ENCODE results near the gene BTBD19.
"Not testable (repeated sequence)": the region's sequence is repeated elsewhere in the genome, so short reads cannot be mapped to it uniquely, and the experiment has no call there.

The BTBD19 gene

DNA sequence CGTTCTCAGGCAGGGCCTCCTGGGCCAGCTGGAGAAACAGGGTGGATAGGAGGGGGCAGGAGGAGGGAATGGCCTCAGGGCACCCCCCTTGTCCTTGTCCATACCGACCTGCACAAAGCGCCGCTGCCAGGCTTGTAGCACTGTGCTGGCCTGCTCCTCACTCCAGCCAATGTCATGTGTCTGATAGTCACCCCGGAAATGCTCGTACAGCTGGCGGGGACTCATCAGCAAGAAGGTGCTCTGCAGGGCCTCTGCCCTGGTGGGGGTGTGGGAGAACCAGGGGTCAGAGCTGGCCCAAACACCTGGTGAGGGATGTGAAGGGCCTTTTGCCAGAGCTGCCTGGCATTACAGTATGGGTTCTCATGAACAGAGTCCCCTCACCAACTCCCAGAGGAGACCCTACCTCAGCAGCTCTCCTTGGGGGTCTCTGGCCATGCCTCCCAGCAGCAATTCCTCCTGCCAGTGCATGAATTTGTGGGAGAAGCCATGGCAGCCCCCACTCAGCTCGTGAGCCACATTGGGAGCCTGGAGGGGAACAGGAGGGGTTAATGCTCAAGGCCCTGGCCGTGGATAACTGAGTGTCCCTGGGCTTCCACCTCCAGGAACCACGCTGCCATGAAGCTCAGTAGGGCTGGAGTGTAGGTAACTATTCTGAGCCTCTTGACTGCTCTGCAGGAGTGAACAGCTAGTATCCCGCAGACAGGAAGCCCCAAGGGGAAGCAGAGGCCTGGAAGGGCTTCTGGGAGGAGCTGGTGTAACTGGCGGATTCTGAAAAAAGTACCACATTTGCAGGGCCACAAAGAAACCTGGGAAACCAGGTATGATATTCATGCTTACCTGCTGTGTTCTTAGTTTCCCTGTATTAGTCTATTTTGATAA, 21.4 kb downstream of the BTBD19 start:
- DNase-seq = no peak

DNA sequence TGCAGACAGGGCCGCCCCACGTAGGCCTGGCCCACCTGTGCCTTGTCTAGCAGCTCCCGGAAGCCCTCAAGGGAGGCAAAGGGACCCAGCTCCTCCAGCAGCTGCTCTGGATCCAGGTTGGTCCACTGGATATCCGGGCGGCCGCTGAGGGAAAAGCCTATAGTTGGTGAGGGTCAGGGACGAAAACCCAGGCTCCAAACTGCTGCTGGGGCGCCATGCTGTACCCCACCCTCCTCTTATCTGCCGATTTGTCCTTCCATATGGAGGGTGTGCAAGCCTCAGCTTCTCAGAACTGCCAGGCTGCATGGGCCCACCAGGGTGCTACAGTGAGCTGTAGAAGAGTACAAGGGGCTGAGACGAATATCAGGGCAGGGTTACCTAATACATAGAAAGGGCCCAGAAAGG, 22.6 kb downstream of the BTBD19 start:
- no peak for DNase-seq

DNA sequence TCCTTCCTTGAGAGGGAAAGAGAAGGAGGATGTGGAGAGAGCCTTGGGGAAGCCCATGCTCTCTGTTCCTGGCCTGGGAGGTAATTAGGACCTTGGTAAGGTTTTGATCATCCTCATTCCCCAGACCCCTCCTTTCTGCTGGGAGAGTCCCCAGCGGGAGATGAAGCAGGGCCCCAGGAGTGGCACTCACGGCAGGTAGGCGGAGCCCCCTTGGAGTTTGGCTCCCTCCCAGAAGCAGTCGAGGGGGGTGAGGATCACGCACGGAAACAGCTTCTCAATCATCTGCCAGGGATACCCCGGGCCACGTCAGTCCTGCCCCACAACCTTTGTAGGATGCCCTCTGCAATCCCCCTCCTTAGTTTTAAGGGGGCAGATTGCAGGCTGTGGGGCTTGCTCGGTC, 23.2 kb downstream of the BTBD19 start:
- no peak for DNase-seq

DNA sequence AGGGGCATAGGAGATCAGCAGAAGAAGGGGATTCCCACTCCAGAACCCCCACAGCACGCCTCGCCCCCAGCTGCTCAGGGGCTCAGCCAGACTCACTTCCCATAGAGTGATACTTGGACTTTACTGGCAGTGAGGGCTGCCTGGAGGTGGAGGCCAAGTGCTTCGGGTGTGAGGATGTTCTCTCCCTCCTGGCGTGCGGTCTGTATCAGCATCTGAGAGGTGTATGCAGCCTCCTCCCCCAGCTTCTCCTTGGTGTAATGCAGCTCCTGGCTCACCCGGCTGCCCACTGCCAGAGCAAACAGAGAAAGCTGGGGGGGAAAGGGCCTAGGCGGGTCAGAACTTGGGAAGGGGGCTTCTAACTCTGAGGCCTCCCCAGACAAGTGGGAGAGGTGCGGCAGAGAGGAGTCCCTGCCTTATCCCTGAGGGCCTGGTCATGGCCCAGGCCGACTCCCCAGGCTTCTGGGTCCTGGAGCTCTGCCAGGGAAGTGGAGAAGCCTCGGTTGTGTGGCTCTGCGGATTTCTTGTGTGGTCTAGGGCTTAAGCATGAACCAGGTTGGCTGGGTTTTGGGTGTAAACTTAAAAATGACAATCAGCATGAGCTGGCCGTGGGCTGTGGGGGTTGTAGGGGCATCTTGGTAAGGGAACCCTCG, 23.9 kb downstream of the BTBD19 start:
- DNase-seq = no peak

DNA sequence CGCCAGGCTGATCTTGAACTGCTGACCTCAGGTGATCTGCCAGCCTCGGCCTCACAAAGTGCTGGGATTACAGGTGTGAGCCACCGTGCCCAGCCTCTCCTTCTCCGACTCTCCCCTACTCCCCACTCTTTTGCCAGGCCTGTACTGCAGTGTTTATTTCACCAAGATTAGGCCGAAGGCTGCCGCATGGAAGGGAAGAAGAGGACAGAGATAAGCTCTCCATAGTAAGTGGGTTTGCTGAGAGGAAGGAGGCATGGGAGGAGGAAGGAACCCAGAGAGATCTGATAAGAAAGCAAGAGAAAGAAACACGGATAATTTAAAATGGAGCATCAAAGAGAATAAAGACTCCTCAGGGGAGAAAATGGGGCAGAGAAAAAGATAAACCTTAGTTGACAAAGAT, 26.0 kb downstream of the BTBD19 start:
- no peak for DNase-seq

DNA sequence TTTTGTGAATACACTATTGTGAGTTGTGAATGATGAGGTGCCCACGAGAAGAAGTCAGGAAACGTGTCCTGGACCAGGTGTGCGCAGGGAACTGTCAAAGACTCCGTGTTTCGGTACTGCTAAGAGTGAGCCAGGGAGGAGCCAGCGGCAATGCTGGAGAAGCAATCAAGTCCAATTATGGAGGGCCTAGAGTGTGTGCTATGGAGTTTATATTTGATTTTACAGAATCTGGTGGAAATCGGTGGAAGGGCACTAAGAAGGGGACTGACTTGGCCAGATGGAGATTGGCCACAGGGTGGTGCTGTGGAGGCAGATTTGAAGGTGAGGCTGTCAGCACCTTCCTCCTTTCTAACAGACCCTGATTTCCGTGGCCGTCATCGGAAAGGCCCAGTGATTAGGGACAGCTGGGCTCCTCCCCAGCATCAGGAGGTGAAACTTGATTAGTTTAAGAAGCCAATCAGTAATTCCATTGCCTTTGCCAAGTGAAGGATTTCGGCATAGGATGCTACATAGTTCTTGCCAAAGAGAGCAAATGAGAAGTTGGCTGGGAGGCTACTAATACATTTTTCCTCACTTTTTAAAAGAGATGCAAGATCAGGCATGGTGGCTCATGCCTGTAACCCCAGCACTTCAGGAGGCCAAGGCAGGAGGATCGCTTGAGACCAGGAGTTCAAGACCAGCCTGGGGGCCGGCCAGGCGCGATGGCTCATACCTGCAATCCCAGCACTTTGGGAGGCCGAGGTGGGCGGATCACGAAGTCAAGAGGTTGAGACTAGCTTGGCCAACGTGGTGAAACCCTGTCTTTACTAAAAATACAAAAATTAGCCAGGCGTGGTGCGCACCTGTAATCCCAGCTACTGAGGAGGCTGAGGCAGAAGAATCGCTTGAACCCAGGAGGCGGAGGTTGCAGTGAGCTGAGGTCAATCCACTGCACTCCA, 27.7 kb downstream of the BTBD19 start:
- peak; percentile 55 for DNase-seq

DNA sequence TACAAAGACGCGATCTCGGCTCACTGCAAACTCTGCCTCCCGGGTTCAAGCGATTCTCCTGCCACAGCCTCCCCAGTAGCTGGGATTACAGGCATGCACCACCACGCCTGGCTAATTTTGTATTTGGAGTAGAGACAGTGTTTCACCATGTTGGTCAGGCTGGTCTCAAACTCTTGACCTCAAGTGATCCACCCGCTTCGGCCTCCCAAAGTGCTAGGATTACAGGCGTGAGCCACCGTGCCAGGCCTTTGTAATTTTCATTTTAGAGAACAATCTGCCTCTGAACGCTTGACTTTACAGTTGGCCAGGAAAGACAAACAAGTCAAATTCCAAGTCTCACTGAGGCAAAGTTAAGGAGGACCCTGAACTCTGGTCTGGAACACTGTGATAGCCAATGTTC, 30.0 kb downstream of the BTBD19 start:
- not testable (repeated sequence) for DNase-seq

DNA sequence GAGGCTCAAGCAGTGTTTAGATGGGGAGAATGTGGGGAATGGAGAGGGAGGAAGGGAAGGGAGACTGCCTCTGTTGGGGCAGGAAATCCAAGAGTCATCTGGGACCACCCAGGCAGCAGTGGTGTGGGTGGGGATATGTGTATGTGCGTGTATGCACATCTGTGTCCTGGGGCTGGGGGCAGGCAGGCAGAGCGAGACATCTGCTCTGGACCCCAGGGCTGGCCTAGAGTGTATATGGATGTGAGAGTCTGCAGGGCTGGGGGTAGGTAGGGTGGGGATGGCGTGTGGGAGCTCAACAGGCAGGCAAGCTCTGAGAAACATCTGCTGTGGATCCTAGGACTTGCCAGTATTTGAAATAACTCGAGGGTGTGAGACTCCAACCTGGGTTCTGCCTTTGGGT, 31.3 kb downstream of the BTBD19 start:
- DNase-seq = no peak

DNA sequence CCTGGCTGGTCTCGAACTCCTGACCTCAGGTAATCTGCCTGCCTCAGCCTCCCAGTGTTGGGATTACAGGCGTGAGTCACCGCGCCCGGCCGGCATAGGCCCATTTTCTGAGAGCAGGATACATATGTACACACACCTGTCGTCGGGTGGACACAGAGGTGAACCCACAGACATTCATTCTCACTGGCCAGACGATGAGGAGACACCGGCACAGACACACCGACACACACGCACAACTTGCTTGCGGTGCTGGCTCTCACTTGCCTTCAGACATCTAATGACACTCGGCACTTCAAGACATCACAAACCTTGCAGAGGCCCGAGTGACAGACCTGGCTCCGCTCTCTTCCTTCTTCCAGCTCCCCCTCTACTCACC, 34.2 kb downstream of the BTBD19 start:
- no peak for DNase-seq

DNA sequence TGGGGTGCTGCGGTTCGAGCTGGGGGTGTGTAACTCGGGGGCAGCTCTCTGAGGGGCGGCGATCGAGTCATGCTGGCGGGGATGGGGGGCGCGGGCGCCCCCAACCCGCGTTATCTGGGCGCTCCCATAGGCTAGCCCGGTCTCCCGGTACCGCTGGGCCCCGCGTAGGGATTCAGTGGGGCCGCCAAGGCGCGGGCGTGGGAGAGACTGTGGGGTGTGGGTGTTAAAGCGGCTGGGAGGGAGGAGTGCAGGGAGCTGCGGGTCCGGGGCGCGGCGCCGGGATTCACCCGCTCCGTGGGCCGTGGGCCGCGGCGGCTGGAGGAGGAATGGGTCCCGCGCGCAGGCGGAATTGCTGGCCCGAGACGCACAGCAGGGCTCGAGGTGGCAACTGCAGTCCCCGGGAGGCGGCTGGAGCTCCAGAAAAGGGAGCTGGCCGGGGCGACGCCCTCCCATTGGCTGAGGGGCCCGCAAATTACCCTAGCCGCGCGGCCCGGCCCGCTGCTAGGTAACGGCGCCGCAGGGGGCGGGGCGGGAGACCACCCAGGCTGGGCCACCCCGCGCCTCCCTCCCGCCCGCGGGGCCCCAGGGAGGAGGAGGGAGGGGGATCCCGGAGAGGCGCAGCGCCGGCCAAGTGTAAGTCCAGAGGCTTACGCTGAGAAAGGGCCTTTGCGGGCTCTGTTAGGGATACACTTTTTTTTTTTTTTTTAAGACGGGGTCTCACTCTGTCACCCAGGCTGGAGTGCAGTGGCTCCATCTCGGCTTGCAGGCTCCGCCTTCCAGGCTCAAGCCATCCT, 34.7 kb downstream of the BTBD19 start, which contains the start of gene PTCH2:
Gene PTCH2 (minus strand): TSS at position 392 of the 794 bp plus-strand sequence. CDS start 321 bp downstream, at position 71.
- DNase-seq = peak; percentile 48

DNA sequence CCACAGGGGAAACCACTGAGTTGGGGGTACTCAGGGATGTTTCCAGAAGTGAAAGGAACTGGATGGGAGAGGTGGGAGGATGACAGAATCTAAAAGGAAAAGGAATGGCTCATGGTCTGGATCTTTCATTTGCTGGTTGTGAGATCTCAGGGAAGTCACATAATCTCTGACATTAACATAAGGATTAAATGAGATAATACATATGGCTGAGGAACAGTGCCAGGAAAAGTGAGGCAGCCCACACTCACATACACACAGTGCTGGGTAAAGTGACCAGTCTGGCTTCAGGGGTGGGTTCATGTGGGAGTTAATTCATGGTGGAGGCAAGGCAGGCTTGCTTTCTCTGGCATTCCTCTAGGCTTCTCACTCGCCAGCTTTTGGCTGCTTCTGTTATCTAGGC, 38.7 kb downstream of the BTBD19 start:
- DNase-seq = no peak

DNA sequence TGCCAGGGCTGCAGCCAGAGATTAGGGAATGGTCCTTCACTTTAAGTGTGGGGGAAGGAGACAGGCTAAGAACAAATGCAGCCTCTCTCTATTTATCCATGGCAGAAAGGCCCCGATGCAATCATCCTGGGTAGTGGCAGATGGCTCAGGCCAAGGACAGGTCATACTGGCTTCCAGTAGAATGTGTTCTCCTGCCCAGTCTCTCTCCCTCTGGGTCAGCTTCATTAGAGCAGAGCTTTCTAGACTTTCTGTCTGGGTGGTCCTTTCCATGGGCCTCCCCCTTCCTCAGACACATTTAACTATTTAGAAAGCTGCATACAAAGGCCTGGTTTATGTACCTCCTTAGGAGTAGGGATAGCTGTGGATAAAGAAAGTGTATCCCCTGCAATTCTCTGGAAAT, 39.5 kb downstream of the BTBD19 start:
- no peak for DNase-seq

DNA sequence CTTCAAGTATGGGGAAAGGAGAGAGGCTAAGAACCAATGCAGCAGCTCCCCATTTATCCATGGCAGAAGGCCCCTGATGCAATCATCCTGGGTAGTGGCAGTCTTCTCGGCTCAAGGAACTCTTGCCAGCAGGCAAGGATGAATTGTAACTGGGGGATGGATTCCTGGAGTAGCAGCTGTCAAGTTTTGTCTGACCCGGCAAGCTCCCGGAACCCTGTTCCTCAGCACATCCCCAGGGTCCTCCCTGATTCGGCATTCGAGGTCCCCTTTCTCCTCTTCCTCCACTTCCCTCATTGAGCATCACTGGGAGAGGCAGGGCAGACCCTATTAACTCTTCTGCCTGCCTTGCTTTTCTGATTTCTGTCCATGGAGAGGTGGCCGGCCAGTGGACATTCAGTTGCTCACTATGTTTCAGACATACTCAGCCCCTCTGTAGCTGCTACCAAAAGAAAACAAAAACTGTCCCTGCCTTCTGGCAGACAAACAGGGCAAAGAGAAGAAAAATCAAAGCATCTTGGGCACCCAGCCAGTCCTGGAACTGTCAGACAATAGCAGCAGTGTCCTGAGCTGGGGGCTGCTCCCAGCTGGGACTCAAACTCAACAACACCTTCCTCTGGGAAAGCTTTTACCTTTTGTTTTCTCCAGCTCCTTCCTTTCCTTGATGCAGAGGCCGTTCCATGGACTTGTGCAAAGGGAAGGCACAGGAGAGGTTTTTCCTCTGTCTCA, 40.3 kb downstream of the BTBD19 start:
- DNase-seq = no peak

DNA sequence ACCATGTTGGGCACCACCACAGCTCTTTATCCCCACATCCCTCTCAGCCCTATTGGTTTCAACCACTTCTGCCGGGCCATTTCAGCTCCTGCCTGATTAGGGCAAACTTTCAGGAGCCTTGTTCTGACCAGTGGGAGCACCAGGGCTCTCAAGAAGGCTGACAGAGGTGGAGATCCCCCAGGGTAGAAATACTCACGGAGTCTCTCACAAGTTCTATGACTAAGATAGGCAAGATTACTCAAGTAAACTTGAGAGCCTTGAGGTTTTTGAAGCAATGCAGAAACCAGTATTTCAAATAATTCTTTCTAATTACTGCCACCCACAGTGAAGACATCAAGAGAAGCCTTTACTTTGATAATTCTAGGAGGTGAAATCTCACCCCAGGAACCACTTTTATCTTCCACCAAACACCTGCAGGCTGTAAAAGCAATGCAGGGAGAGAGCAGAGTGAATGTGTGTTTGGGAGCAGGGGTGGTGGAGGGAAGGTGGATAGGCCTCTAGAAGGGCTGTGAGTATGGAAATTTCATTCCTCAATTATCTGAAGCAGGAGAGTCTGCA, 41.3 kb downstream of the BTBD19 start:
- DNase-seq = no peak

DNA sequence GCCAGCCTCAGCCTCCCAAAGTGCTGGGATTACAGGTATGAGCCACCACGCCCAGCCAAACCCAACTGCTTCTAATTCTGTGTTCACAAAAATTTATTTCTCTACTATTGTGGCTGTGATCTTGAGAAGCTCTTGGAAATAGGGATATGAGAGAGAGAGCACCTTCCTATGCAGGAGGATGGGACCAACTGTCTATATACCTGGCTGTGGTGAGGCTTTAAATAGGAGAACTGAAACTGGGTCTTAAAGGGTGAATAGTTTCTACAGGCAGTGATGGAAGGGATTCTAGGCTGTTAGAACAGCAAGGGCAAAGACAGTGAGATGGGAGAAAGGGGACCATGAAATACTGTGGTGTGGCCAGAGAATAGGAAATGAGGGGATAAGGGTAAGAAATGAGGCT, 43.0 kb downstream of the BTBD19 start:
- DNase-seq = no peak

DNA sequence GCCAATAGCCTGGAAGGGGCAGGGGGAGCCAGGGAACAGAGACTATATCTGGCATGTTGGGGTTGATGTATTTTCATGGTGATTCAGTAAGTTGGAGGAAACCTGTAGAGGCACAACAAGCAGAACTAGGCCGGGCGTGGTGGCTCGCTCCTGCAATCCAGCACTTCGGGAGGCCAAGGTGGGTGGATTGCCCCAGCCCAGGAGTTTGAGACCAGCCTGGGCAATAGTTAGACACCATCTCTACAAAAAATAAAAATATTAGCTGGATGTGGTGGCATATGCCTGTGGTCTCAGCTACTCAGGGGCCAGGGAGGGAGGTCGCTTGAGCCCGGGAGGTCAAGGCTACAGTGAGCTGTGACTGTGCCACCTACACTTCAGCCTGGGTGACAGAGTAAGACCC, 44.9 kb downstream of the BTBD19 start:
- DNase-seq = no peak

DNA sequence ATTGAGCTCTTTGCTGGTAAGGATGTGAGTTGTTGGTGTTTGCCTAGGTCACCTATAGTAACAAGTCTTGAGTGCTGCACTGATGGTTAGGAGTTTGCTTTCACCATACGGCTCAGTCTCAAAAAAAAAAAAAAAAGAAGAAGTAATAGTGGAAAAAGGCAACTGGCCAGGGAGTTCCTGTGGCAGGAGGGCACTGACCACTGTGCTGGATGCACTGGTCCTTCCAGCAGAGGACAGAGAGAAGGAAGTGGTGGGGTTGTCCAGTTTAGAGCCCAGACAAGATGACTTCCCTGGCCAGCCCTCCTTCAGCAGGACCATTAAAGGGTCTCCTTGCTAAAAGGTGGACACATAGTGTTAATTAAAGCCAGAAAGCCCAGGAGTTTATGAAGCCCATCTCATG, 46.6 kb downstream of the BTBD19 start:
- DNase-seq = no peak

DNA sequence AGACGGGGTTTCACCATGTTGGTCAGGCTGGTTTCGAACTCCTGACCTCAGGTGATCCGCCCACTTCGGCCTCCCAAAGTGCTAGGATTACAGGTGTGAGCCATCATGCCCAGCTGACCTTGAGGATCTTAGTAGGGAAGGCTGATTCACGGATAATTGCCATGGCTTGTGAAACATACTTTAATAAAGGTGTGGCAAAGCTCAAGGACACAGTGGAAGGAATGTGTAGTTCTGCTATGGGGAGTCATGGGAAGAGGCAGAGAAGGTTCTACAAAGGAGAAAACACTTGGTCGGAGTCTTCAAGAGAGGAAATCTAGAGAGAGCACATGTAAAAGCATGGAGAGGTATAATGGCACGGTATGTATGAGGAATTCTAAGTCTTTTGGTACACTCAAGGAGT, 47.4 kb downstream of the BTBD19 start:
- no peak for DNase-seq

DNA sequence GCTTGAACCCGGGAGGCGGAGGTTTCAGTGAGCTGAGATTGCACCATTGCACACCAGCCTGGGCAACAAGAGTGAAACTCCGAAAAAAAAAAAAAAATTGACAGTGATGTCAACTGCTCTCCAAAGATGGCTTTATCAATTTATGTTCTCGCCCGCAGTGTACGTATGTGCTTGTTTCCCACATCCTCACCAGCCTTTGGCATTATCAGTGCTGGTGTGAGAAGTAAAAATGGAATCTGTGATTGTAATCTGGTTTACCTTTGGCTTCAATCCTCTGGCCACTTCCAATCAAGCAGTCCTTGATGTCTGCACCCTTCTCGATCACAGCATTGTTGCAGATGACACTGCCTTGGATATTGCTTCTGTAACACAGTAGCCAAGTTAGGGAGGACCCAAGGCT, 49.1 kb downstream of the BTBD19 start:
- DNase-seq = no peak

DNA sequence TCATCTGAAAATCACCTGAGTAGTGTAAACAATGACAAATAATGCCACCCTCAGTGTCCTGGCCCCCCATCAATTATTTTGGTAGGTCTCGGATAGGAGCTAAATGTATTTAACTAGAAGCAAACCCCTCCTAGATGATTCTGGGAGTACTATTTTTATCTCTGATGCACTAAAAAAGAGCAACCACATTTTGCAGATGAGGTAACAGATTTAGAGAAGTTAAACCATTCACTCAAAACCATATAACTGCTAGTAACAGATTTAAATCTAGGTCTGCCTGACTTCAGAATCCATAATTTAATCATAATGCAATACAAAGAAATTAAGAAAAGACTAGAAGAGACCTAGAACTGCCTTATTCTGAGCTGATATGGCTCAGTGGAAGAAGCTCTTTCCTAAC, 52.0 kb downstream of the BTBD19 start:
- DNase-seq = no peak

DNA sequence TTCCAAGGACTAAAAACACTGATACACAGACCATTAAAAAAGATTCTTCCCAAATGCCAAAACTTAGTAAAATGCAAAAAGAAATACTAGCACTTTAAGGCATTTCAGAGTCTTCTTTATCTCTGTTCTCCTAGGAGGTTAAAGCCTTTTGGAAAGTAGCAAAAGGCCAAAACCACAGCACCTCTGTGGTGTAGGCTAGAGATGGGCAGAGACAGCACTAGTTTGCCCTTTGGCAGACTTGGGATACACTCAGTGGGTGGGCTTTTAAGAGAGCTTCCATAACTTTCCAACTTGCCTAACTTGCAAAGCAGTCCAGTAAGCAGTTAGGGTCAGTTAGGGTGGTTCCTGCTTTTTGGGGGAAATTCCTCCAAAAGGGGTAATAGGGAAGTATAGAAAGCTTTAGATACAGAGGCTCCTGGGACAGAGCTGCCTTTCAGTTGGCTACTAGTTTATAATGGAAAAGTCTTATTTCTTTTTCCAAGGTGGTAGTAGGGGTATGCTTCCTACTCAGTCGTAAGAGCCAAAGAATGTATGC, 52.6 kb downstream of the BTBD19 start:
- DNase-seq = no peak

Data from T1000 (cell line).